Activated CD8-positive, alpha-beta memory T cell treated with anti-CD3 and anti-CD28 coated beads, Interleukin-2, amount 50 U/mL, for 1 hour (primary cell): ENCODE data around the gene PTPRQ.
"Not testable (repeated sequence)": the region's sequence is repeated elsewhere in the genome, so short reads cannot be mapped to it uniquely, and the experiment has no call there.

Experiments used
- DNase-seq: peaks from one replicate; pipeline ENCODE4 v3.0.0-alpha.2; 2020; ENCODE audit errors: extremely low read depth

Gene PTPRQ

DNA sequence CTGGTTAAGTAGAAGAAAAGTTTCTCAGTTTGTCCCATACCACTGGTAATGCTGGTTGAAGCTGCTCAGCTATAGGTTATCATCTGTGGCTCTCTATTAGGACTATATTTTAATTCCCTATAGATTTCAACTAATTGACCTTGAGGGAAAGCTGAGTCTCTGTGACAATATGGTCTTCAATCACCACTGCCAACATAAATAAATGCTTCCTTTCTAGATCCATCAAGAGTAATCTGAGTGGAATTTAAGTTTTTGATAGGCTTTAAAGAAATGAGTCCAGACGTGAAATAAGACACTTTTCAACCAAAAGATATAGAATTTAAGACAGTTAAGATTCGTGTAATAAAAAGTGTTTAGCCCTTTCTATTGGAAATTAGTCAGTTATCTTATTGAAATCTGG is 199.9 kb downstream of the PTPRQ start:
- DNase-seq = no peak

DNA sequence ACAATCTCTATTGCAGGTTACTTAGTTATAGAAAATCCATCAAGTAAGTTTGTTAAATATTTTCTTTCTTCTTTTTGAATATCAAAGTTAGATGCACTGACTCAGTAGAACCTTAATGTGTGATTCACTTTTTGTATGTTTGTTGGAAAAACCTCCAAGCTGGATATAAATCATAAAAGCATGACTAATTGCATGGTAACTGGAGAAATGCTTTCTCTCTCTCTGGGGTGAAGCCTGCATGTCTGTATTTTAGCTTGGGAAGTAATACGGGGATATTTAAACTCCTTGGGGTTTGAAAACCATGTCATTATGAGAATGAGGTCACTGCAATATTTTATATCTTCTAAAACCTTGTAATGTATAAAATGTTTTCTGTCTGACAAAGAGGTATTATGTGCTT is 204.8 kb downstream of the PTPRQ start:
- DNase-seq = no peak

DNA sequence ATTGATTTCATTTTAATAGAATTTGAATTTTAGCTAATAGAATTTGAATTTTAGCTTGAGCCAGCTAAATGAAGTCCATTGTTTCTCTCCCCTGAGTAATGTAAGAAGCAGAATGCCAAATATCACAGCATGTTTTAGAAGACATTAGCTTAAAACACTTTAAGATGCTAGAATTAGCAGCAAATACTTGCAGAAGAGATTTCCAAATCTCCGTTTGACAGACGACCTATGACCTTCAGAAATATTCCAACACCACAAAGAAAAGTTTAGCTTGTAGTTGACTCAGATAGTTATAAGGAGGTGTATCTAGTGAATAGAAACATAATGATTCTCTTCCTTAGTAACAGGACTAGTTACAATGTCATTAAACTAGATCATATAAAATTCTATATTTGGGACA is 211.7 kb downstream of the PTPRQ start:
- DNase-seq = no peak

DNA sequence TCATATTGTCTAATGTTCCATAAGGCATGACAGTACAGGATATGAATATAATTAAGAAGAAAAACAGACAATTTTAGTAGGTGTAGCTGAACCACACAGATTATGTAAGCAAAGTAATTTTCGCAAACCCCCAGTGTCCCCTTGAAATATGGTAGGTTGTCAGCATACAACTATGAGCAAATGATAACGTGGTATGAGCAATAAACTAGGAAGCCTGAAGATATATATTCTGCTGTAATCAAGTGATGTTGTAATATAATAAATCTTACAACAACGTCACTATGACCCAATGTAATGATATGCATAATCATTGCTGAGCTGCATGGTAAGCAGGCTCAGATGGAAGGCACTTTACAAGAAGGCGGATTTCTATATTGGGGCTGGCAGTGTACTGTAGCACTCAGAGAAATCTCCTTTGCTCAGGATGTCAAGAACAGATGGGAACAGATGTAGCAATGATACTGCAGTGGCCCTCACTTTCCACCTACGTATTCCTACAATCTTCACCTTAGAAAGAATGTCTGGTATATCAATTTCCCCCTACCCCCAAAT is 215.6 kb downstream of the PTPRQ start:
- no peak for DNase-seq

DNA sequence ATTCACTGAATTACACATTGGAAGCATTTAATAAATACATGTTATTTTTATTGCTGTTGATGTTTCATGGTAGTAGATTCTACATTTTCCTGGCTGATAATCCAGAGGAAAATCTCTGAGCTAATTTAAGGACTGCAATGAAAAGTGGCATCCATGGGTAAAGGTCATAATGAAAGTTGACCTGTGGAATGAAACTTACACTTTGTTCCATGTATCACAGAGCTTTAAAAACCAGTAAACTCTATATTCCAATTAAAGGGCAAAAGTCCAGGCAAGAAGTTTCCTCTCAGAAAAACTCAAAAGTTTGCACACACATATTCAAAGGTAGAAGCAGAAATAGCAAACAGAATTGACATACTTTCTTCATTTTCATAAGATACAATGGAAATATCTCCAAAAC is 218.6 kb downstream of the PTPRQ start:
- no peak for DNase-seq

DNA sequence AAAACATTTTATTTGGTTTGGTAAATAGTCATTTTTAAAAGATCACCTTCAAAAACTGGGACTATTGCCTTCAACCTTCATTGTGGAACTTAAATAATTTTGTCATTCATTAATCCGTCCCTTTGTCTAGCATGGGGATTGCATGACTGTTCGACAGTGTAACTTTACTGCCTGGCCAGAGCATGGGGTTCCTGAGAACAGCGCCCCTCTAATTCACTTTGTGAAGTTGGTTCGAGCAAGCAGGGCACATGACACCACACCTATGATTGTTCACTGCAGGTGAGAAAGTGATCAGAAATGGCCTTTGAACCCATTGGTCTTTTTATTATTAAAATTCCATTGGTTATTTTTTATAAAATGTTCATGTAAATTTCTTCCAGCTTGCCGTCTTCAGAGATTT is 226.2 kb downstream of the PTPRQ start:
- no peak for DNase-seq

DNA sequence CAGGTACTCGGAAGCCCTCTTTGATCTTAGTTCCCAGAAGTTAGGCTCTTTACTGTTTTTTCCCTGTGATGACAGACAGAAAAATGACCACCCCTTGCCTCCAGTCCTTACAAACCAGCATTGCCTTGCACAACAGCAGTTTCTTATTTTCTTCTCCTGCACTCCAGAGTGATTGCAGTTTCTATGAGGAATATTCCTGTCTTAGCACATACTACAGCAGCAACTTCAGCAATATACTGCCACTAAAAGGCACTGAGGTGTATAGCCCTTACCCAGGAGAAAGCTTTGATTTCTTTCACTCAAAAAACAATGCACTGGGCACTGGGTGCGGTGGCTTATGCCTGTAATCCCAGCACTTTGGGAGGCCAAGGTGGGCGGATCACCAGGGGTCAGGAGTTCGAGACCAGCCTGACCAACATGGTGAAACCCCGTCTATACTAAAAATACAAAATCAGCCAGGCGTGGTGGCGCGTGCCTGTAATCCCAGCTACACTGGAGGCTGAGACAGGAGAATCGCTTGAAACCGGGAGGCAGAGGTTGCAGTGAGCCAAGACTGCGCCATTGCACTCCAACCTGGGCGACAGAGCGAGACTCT is 232.1 kb downstream of the PTPRQ start:
- not testable (repeated sequence) for DNase-seq

DNA sequence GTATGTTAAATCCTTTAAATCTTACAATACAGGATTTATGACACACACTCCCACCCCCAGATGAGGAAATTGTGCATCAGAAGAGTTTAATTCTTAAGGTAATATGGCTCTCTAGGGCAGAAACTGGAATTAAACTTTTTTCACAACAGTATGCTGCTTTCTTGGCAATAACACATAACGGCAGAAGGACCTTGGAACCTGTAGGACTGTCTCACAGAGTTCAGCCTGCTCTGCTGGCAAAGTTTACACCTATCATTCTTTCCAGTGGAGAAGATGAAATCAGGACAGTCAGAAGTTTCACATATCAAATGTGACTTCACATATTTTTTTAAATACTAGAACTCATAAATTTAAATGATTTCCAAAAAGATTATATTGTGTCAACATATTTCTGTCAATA is 232.8 kb downstream of the PTPRQ start:
- DNase-seq = no peak

DNA sequence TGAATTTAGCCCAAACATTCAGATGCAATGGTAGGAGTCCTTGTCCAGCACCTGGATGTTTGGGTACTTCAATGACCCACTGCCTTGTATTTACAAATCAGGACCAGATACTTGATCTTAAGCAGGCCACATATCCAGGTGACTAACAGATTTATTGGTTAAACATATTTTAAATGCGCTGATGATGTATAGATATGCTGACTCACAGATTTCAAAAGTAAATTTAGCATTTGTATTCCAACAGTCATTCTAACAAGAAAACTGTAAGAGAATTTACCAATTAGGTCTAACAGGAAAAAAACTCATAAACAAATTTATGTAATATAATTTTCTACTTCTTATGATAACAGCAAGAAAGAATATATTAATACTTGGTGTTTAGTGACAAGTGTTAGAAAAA is 234.0 kb downstream of the PTPRQ start:
- no peak for DNase-seq

DNA sequence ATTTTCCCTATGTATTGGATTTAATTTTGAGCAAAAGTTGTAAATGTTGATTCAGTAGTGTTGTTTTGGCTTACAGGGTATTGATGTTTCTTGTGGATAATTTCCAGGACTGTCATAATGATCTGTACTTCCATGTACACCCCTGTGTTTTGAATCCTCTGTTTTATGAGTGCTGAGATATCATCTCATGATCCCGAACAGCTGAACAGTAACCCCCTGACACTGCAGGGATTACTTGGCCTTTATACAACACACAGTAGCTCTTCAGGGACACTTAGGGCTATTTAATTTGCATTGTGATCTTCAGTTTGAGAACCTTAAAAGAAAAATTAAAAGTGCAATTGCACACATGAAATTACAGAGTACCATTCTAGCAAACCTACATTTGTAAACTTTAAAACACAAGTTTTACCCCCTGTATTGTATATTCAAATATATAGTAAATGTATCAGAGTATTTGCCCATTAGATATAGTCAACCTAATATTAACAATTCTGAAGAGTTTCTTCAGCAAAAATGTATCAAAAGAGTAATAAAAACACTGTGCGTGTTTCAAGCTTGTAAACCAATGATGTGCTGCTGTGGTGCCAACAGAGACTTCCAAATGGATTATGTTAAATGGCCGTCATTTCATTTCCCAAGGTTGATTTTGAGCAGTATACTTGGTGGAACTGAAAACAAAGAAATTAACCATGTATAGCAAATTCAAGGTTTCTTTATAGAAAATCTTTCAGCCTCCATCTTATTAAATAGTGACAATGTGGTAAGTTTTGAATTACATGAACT is 235.5 kb downstream of the PTPRQ start:
- no peak for DNase-seq

DNA sequence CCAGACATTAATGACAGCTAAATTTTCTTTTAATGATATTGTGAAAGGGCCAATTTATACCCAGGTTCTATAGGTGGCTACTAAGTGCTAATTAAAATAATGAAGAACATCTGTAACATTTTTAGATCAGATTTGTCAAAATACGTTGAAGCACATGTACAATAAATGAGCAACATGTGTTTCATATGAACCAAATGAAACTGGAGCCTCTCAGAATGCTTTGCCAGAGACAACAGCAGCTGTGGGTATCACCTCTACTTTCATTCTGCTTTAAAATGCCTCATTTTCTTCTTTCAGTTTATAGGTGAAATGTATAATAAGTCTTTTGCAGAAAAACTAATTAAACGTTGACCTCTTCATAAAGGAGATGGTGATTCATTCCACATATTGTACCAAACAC is 237.3 kb downstream of the PTPRQ start:
- DNase-seq = no peak

DNA sequence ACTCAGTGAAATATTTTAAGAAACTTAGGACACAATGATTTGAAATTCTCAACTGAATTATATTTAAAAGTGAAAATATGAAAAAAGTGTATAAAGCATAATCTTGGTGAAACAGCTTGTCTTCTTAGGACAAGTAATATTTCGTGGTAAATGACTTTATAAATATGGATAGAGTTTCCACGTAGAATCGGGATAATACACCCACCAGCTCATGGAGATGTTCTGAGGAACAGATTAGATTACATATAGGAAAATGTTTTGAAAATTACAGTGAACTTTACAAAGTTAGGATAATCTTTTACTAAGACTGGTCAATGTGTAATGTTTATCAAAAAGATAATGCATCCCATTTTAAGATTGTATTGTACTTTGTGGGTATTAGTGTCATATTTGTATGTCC is 237.8 kb downstream of the PTPRQ start:
- no peak for DNase-seq

DNA sequence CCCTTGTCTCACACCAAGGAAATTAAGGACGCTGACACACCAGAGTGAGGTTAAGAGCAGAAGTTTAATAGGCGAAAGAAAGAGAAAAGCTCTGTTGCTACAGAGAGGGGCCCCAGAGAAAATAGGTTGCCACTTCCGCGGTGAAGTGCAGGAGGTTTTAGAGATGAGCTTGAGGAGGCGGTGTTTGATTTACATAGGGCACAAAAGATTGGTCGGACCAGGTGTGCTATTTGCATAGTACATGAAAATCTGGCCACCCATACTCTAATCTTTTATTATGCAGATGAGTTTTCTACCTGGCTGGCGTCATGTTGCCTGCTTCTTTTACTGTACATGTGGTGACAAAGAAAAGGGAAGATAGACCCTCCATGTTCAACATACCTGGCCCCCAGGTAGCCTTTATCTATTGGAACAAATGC is 240.1 kb downstream of the PTPRQ start:
- DNase-seq = no peak

DNA sequence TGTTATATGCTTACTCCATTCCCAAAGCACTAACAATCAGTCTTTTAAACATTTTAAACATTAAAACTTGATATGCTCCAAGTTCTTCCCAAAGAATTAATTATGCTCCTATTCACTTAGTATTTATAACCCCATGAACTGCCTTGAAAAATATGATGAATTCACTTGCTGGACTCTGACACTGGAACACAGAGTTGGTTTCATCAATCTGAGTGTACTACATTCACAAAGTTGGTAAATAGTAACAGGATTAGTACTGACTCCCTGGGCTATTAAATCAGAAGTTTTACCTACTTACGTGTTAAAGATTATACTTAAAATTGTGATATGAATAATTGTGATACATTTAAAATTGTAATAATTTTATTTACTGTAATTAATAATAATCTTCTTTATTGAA is 246.1 kb downstream of the PTPRQ start:
- DNase-seq = no peak

DNA sequence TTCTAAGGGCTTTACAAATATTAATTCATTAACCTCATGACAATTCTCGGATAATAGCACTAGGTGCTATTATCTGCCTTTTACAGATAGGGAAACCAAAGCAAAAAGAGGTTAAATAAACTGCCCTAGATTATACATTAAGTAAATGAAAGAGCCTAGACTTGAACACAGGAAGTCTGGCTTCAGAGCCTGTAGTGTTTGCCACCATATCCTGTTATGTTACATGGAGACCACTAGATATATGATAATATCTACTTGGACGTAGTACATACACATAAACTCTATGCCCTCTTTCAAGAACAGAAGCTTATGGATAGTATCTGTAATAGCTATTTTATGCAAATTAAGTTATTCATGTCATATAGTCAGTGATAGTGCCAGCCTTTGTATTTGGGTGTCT is 246.5 kb downstream of the PTPRQ start:
- no peak for DNase-seq

DNA sequence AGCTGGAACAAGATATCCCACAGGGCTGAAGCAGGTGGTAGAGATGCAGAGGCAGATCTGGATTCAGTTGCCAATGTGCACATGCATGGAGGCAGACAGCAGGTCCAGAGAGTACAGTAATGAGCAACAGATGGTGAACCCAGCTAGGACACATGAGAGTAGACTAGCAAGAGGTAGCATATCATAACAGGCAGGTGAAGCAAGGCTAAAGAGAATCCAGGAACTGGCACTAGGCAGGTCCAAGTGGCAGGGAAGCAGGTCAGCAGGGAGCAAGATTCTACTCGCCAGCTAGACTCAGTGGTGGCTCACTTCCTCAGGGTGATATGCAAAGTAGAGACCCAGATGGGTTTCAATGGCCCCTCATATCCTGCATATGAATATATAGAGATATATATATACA is 248.1 kb downstream of the PTPRQ start:
- no peak for DNase-seq

DNA sequence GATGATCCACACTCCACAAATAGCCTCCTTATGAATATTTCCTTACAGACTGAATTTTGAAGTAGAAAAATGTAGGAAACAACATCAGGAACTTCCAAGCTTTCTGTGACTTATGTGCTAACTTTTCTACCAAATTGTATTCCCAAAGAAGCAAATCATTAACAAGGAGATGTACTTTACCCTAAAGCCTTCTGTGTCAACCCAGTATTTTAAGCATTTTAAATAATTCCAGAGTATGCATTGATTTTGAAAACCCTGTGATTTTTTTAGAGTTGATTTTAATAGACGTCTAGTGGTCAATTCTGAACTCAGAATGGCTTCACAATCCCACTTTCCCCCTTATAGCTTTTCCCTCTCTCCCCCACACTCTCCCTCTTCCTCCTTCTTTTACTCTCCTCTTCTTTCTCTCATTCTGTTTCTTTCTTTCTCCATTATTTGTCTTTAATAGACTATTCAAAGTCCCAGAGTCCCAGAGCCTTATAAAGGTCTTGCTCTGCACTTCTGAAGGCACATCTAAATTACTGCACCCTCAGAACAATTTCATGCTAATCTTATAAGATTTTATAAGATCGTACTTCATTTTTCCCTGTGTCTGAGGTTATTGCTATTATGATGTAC is 253.3 kb downstream of the PTPRQ start:
- no peak for DNase-seq

DNA sequence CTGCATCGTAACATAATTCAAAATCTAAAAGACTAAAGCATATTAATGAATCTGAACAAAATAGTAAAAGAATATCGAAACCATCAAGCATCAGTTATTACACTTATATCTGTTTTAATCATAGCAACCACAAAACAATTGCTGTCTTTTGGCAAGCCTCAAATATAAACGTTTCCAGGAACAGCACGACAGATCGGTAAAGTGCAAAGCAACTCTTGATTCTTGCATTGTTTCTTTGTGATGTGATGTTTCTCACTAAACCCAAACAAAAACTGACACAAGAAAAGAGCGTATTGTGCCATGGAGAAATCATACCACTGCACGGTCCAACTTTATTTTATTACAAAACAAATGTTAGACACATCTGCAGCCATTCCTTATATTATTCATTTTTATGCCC is 254.2 kb downstream of the PTPRQ start:
- no peak for DNase-seq

DNA sequence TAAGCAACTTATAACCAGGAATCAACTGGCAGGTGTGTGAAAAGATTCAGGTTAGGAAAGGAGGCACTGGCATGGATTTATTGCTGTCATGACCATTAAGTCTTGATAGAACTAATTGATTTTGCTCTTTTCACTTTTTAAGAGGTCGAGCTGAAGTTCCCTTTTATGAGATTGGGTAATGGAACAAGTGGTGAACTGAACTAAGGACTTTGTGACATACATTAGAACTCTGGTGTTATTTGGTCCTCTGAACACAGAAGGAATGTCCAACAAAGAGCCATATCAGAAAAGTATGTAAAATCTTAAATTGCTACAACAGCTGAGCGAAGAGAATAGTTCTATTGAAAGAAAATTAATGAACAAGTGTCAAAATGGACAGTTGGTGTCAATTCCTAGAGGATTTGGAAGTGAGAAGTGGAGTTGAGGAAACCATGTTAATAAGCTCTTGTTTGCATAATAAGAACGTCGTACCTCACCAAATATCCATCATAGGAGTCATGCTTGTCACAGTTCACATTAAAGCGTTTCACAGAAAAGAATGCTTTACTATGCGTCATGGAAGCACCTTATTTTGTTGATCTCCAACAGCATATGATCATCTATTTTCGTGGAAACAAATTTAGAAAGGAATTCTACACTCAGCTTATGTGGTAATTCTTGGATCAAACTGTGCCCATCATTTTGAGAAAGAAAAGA is 255.0 kb downstream of the PTPRQ start:
- no peak for DNase-seq

DNA sequence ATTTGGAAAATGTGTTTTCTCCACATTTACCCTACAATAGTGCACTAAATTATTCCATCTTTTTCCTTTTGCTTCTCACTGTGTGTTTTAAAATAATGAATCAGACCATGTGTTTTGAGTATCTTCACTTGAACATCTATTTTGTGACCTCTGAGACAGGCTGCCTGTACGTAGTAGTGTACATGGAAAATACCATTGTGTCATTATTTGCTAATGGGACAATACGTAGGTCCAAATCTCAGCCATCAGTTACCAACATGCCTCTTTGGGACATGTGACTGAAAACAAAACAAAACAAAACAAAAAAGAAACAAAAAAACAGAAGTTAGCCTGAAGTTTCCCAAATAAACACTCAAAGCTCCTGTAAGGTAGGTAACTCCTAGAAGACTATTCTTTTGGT is 256.3 kb downstream of the PTPRQ start:
- no peak for DNase-seq

DNA sequence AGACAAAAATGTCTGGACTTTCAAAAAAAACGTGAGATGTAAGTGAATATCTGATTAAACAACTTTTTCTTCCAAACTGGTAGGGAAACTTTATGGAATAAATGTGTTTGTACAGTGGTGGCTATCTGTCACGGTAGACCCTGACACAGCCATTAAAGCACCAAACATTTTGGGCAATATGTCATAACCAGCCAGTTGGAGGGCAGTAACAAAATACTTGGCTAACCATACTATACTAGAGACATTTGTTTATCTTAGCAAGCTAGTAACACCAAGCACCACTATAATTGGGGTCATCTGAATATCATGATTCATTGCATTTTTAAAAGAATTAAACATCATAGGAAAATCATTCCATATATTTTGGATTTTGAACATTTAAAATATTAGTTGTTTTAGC is 257.4 kb downstream of the PTPRQ start:
- no peak for DNase-seq
